H9 (cell line): ENCODE results near the gene MRPS16. TPM values are rescaled to one million over a fixed set of nuclear protein-coding genes. Genes with fewer than 3 reads are reported as not detected.

ENCODE experiments used
- DNase-seq: peaks from one replicate; pipeline ENCODE4 v3.0.0-alpha.2; 2017
- H2AFZ ChIP-seq: one replicate; pipeline ENCODE4 v1.6.1; 2013; ENCODE audit warnings: mild to moderate bottlenecking, low read length, control low read depth, moderate library complexity
- H2AK5ac ChIP-seq: 2 replicates; pipeline ENCODE4 v1.6.1; 2013; ENCODE audit warnings: low read length, control low read depth, mixed read lengths; ENCODE audit not compliant: insufficient read length
- H2BK120ac ChIP-seq: one replicate; pipeline ENCODE4 v1.6.1; 2013; ENCODE audit warnings: low read depth, mild to moderate bottlenecking, low read length, control low read depth, inconsistent platforms; ENCODE audit not compliant: poor library complexity, severe bottlenecking
- H2BK12ac ChIP-seq: 2 replicates; pipeline ENCODE4 v1.6.1; 2013; ENCODE audit warnings: low read length, control low read depth, mixed read lengths, low read depth; ENCODE audit not compliant: insufficient read length
- H2BK15ac ChIP-seq: 2 replicates; pipeline ENCODE4 v1.6.1; 2013; ENCODE audit warnings: low read depth, low read length, control low read depth
- H2BK20ac ChIP-seq: one replicate; pipeline ENCODE4 v1.6.1; 2013; ENCODE audit warnings: low read depth, mild to moderate bottlenecking, low read length, control low read depth, inconsistent platforms; ENCODE audit not compliant: poor library complexity, severe bottlenecking
- H2BK5ac ChIP-seq: 2 replicates; pipeline ENCODE4 v1.6.1; 2013; ENCODE audit warnings: low read length, control low read depth, mixed read lengths; ENCODE audit not compliant: insufficient read length
- H3K14ac ChIP-seq: 2 replicates; pipeline ENCODE4 v1.6.1; 2013; ENCODE audit warnings: low read length, control low read depth; ENCODE audit not compliant: insufficient read depth
- H3K18ac ChIP-seq: 2 replicates; pipeline ENCODE4 v1.6.1; 2013; ENCODE audit warnings: low read depth, mild to moderate bottlenecking, mixed read lengths, low read length, control low read depth; ENCODE audit not compliant: insufficient read length
- H3K23ac ChIP-seq: 2 replicates; pipeline ENCODE4 v1.6.1; 2013; ENCODE audit warnings: low read length, control low read depth, mixed read lengths, low read depth; ENCODE audit not compliant: insufficient read length
- H3K23me2 ChIP-seq: 2 replicates; pipeline ENCODE4 v1.6.1; 2013; ENCODE audit warnings: low read depth, mild to moderate bottlenecking, mixed read lengths, low read length, control low read depth; ENCODE audit not compliant: insufficient read length, poor library complexity, severe bottlenecking
- H3K27ac ChIP-seq: 2 replicates; pipeline ENCODE4 v1.5.1; 2013; ENCODE audit warnings: low read length, control low read depth, mixed read lengths, low read depth; ENCODE audit not compliant: insufficient read length
- H3K27me3 ChIP-seq: 2 replicates; pipeline ENCODE4 v1.6.1; 2013; ENCODE audit warnings: low read length, control low read depth, inconsistent platforms; ENCODE audit not compliant: insufficient read depth
- H3K4ac ChIP-seq: 2 replicates; pipeline ENCODE4 v1.6.1; 2013; ENCODE audit warnings: low read depth, mild to moderate bottlenecking, control low read depth, inconsistent platforms, low read length, moderate library complexity
- H3K4me1 ChIP-seq: 2 replicates; pipeline ENCODE4 v1.6.1; 2013; ENCODE audit warnings: low read length, control low read depth, inconsistent platforms; ENCODE audit not compliant: insufficient read depth
- H3K4me2 ChIP-seq: 2 replicates; pipeline ENCODE4 v1.6.1; 2013; ENCODE audit warnings: low read length, control low read depth, mixed read lengths; ENCODE audit not compliant: insufficient read length, insufficient read depth
- H3K56ac ChIP-seq: 2 replicates; pipeline ENCODE4 v1.6.1; 2013; ENCODE audit warnings: low read depth, mild to moderate bottlenecking, mixed read lengths, low read length, control low read depth; ENCODE audit not compliant: insufficient read length
- H3K79me1 ChIP-seq: 2 replicates; pipeline ENCODE4 v1.6.1; 2013; ENCODE audit warnings: low read depth, mild to moderate bottlenecking, moderate library complexity, low read length, control low read depth, inconsistent platforms; ENCODE audit not compliant: insufficient read depth, poor library complexity, severe bottlenecking
- H3K79me2 ChIP-seq: 2 replicates; pipeline ENCODE4 v1.6.1; 2013; ENCODE audit warnings: low read length, control low read depth, inconsistent platforms; ENCODE audit not compliant: insufficient read depth
- H3K9ac ChIP-seq: 2 replicates; pipeline ENCODE4 v1.6.1; 2013; ENCODE audit warnings: low read length, control low read depth, mixed read lengths; ENCODE audit not compliant: insufficient read length; ENCODE audit errors: extremely low read depth
- H3K9me3 ChIP-seq: one replicate; pipeline ENCODE4 v1.6.1; 2013; ENCODE audit warnings: low read depth, low read length, inconsistent platforms; ENCODE audit not compliant: control insufficient read depth
- H3T11ph ChIP-seq: one replicate; pipeline ENCODE4 v1.6.1; 2013; ENCODE audit warnings: mild to moderate bottlenecking, low read length, control low read depth, inconsistent platforms
- H4K20me1 ChIP-seq: one replicate; pipeline ENCODE4 v1.6.1; 2013; ENCODE audit not compliant: control insufficient read depth, insufficient read length, insufficient read depth
- H4K5ac ChIP-seq: 2 replicates; pipeline ENCODE4 v1.6.1; 2013; ENCODE audit warnings: low read depth, mild to moderate bottlenecking, mixed read lengths, low read length, control low read depth; ENCODE audit not compliant: insufficient read length
- H4K8ac ChIP-seq: replicated peaks from 2 replicates; pipeline ENCODE4 v1.6.1; 2013; ENCODE audit warnings: low read length, control low read depth, mixed read lengths, low read depth; ENCODE audit not compliant: insufficient read length
- H4K91ac ChIP-seq: 2 replicates; pipeline ENCODE4 v1.6.1; 2013; ENCODE audit warnings: low read depth, mild to moderate bottlenecking, moderate library complexity, mixed read lengths, low read length, control low read depth; ENCODE audit not compliant: insufficient read length
- H3K27ac Mint-ChIP-seq, 3 experiments: 2 replicates in 2 of 3; 3 replicates in 1 of 3; pipeline ENCODE4 v1.8.0; 2020 to 2021; ENCODE audit warnings: mixed read lengths in 3 of 3, mild to moderate bottlenecking in 1 of 3, moderate library complexity in 1 of 3
- H3K27me3 Mint-ChIP-seq: 2 replicates; pipeline ENCODE4 v1.8.0; 2021; ENCODE audit warnings: low read depth, mild to moderate bottlenecking, moderate library complexity, mixed read lengths
- H3K36me3 Mint-ChIP-seq, 3 experiments: 2 replicates in 2 of 3; 3 replicates in 1 of 3; pipeline ENCODE4 v1.8.0; 2020 to 2021; ENCODE audit warnings: low read depth in 3 of 3, mixed read lengths in 3 of 3; ENCODE audit not compliant: insufficient read depth in 1 of 3
- H3K4me1 Mint-ChIP-seq, 2 experiments: 2 replicates each; pipeline ENCODE4 v1.8.0; 2020; ENCODE audit warnings: mixed read lengths in 2 of 2
- H3K4me3 Mint-ChIP-seq, 2 experiments: 2 replicates in 1 of 2; 3 replicates in 1 of 2; pipeline ENCODE4 v1.8.0; 2020 to 2021; ENCODE audit warnings: mild to moderate bottlenecking in 2 of 2, mixed read lengths in 2 of 2, moderate library complexity in 1 of 2
- H3K9me3 Mint-ChIP-seq, 2 experiments: 2 replicates in 1 of 2; 3 replicates in 1 of 2; pipeline ENCODE4 v1.8.0; 2020; ENCODE audit warnings: mild to moderate bottlenecking in 2 of 2, mixed read lengths in 2 of 2, moderate library complexity in 1 of 2
- CTCF ChIP-seq: fragments of 200-600 bp; sonication (generic); conservative IDR thresholded peaks from 3 replicates; pipeline ENCODE4 v1.8.0; 2021; ENCODE audit warnings: antibody characterized with exemption, mild to moderate bottlenecking
- WGBS: extraction: QIAGEN DNeasy Blood & Tissue Kit; methylation state at CpG from one replicate; pipeline ENCODE4 v1.1.7; 2013; ENCODE audit warnings: missing lambda C conversion rate, low lambda C conversion rate, mixed read lengths; ENCODE audit not compliant: insufficient read length; ENCODE audit errors: extremely low coverage; 5-methylcytosine and 5-hydroxymethylcytosine counted together
- total RNA-seq: library from RNA; stranded (reverse); gene quantifications from 2 replicates; pipeline ENCODE4 v1.2.1, GENCODE V29; 2021

Gene MRPS16
- total RNA-seq, 1 experiment from 2014 or later = 122 TPM

GRCh38 chr10:73205890-73206289 is 46.6 kb downstream of the MRPS16 start:
- no peak overlapping the region for H2BK120ac ChIP-seq

More at GRCh38 chr10:73205890-73206289, 46.6 kb downstream of the MRPS16 start:
- Histone ChIP-seq H3K27ac (no peak overlapping the region), H4K5ac (no peak overlapping the region), H3K4me2 (no peak overlapping the region), H3K27me3 (no peaks in the 10 kb centered on the region), H3K18ac (no peak overlapping the region), H2AFZ (no peak overlapping the region), H3K23me2 (no peaks in the 10 kb centered on the region), H3K79me1 (no peaks in the 10 kb centered on the region), H4K20me1 (no peaks in the 10 kb centered on the region), H3K4ac (no peak overlapping the region), H3K9ac (no peak overlapping the region), H3K23ac (no peak overlapping the region), H3K79me2 (no peaks in the 10 kb centered on the region), H4K8ac (no peak overlapping the region), H3K56ac (no peak overlapping the region), H3K9me3 (peaks cover 17% of the 10 kb centered on the region), H2AK5ac (no peak overlapping the region), H3K4me1 (no peaks in the 10 kb centered on the region), H2BK20ac (no peak overlapping the region), H2BK15ac (no peak overlapping the region), H2BK5ac (no peak overlapping the region), H3K14ac (no peak overlapping the region), H2BK12ac (no peak overlapping the region), H4K91ac (no peak overlapping the region), H3T11ph (no peak overlapping the region)
- Mint-ChIP-seq H3K9me3 (peaks cover 27 to 32% of the 10 kb centered on the region in 2 experiments), H3K27me3 (no peaks in the 10 kb centered on the region; the same call in 1 of the 2 replicates), H3K4me1 (no peaks in the 10 kb centered on the region), H3K4me3 (no peak overlapping the region), H3K36me3 (peaks cover 22 to 48% (median 41%) of the 10 kb centered on the region in 3 experiments), H3K27ac (no peak overlapping the region)
- no peak for DNase-seq
- WGBS = no CpG with 5 or more reads among the region's 1 CpG
- TF ChIP-seq CTCF = no peak
